Activated CD4-positive, alpha-beta T cell treated with anti-CD3 and anti-CD28 coated beads, Interleukin-2, amount 50 U/mL, for 48 hours (primary cell): ENCODE data around the gene LIFR.

ENCODE experiments used
- DNase-seq, 2 experiments: peaks; one replicate each; pipeline ENCODE4 v3.0.0-alpha.2; 2020

Gene LIFR

DNA sequence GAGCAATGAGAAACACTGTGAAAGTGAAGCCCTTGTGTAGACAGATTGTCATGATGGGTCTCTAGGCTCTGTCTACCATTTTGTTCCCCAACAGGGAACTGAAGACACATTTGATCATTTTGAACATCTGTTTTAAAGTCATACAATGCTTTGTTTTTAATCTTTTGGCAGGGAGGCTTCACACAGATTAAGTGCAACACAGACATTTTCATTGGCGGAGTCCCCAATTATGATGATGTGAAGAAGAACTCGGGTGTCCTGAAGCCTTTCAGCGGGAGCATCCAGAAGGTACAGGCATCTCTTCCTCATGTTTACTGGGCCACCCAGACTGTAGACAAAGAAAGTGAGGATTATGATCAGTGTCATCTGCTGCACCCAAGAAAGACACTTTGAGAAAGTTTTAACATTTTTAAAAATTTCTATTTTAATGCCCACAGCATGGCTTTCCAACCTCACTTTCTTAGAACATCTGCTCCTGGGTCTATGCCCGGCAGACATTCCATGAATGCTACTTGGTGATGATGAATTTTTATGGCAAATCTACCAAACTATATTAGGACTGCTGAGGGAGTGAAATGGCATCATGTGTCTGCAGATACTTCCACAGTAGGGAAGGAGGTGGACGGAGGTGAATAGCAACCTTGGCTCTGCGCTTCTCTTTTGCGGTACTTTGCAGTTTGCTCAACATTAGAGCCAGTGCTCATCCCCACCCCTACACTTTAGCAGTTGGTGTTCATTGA, 121.3 kb downstream of the LIFR start:
- no peak for DNase-seq

DNA sequence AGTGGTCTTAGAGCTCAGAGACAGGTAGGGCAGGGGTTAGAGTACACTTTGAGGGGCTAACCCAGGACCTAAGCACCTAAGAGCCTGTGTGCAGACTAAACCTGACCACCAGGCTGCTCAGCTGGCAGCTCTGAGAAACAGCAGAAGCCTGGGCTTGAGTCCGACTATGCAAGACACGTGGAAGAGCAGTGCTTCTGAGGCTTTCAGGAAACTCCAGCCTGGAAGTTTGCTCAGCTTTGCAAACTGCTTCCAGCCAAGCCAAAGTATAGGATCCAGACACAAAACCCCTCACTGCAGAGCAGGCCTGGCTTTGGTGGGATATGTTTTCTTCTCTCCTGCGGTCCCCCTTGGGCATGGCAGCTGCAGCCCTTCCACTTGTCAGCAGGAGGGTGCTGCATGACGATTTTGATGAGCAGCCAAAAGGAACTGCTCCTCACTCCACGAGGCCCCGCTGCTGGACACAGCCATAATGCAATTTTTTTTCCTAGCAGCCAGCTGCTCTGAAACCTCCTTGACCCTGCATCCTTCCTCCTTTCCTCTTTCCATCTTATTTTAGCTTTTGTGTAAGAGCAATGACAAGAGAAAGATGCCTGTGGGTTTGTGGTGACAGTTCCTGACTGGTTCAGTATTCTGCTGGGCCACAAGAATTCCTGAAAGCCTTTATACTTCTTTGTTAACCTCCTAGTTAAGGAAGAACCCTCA, 123.1 kb downstream of the LIFR start:
- DNase-seq = no peak

DNA sequence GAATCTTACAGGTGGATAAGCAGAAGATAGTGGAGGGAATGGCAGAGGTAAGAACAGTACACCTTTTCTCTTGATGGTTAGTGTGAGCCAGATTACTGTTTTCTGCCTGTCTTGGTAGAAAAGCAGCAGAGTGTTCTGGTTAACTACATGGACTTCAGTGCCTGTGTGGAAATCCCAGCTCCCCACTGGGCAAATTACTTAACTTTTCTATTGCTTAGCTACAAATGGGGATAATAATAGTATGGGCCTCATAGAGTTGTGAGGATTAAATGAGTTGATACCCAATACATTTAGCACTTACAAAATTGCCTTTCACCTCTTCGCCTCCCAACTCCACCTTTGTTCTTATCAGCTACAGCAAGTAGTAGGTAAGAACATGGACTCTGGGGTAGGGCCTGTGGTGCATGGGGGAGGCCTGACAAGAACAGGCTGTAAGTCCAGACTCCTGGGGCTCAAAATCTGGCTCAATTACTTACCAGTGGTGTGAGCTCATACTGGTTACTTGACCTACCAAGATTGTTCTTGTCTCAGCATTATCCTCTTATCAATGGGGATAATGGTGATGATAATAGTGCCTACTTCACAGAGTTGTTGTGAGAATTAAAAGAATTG, 125.1 kb downstream of the LIFR start:
- DNase-seq = no peak

DNA sequence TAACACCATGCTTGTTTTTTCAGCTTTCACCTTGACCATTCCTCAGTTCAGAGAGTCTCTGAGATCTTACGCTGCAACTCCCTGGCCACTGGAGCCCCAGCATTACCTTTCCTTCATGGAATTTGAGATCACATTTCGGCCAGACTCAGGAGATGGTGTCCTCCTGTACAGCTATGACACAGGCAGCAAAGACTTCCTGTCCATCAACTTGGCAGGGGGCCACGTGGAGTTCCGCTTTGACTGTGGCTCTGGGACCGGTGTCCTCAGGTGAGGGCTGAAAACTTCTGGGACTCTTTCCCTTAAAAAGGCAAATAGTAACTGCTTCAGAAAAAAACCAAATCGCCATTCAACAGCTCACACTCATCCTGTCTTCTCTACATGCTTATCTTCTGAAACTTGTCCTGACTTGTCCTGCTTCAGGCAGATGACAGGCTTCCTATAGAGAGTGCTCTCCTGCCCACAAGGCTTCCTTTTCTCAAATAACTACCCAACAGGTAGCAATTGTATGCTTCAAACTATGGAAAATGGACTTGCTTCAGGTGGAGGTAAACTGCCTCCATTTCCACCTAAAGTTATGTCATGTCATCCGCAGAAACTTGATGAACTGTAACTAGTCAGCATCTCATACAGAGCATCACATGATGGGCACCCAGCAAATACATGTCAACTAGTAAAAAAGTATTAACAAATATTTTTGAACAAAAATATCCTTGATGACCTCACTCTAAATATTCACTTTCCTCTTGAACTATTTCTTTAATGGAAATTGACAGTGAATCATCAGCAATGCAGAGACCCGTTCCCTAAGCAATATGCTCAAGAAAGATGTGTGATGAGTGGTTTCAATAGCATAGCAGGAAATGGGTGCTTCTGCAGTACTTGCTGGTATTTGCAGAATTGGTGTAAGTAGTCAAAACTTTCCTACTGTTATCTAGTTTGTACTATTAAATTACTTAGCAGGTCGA, 129.2 kb downstream of the LIFR start:
- no peak for DNase-seq

DNA sequence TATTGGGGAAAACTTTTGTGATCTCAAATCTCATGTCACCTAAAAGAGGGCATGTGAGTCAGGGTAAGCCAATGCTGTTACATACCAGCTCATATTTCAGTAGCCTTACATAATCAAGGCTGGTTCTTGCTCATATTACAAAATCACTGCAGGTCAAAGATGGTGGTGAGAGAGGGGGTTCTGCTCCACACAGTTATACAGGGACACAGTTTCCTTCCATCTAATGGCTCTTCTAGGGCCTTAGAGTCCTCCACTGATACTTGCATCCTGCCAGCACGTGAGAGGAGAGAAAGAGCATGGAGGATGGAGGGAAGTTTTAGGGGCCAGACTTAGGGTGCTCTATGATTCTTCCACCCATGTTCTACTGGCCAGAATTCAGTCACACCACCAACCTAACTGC, 130.0 kb downstream of the LIFR start:
- DNase-seq = no peak
